ENCODE results near the gene DGCR2.
A peak's percentile ranks its signal among the peaks of the same experiment; 100 is the strongest.

DGCR2 gene

DNA sequence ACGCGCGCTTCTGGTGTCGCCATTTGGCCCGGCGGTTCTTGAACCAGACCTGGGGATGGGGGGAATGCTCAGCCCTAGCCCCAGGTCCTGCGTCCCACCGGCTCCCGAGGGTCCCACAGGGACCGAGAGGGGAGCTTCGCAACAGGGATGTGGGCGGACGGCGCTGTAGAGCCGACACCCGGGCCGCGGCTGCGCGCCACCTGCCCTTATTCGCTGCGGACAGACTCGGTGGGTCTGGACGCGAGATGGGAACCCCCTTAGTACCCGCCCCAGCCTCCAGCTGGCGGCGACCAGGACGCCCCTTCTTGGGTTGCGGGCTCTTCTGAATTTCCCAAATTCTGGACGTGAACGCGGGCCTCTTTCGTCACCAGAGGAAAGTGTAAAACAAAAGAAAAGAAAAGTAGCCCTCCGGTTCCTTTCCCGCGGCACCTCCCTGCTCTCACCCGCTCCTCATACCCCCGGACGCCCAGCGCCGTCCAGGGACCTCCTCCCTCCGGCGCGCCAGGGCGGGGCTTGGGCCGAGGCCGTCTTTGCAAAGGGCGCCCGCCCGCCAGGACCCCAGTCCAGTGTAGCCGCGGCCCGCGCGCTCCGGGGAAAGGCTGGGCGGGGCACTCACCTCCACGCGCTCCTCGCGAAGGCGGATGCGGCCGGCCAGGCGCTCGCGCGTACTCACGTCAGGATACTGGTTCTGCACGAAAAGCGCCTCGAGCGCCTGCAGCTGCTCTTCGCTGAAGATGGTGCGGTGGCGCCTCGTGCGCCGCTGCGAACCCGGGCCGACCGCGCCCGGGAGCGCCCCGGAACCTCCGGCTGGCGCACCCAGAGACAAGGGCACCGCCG is 27.1 kb upstream of the DGCR2 start:
- TF ChIP-seq TCF12 (IDR thresholded peaks at IDR 0.05; ENCODE audit: low read depth) (no peak), FOXM1 (IDR thresholded peaks at IDR 0.05; ENCODE audit: borderline replicate concordance, low read depth) (no peak), YY1 (IDR thresholded peaks at IDR 0.05; ENCODE audit: low read depth) (no peak), TAF1 (IDR thresholded peaks at IDR 0.05; ENCODE audit: low read depth) (no peak), TEAD4 (IDR thresholded peaks at IDR 0.05) (no peak)
- TF ChIP-seq, protein P1, sequence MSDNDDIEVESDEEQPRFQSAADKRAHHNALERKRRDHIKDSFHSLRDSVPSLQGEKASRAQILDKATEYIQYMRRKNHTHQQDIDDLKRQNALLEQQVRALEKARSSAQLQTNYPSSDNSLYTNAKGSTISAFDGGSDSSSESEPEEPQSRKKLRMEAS (IDR thresholded peaks at IDR 0.05): peak; percentile 46; the same call in 1 of the 2 replicates

DNA sequence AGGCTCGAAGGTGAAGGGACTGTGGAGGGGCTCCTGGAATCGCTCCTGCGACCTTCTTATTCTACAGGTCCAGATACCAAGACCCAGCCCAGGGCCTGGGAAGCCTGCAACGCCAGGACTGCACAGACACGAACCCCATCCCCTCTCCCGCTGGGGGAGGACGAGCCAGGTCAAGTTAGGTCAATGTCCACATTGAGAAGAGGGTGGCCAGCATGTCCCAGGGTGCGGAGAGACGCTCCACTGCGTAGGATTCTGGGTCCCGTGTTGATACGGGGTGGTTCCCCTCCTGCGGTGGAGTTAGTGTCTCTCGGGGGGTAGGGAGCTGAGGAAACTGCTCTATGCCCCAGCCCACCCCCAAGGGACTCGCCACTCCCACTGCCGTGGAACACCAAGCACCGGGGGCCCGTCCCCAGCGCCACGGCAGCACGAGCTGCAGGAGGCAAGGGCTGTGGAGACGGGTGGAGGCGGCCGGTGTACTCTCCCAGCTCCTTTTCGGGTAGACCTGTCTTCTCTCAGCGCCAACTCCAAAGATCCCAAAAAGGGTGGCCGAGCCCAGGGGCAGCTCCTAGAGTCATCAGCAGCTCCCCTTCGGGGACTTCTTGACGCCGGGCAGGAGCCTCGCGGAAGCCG is 26.3 kb upstream of the DGCR2 start:
- TF ChIP-seq TAF1 (IDR thresholded peaks at IDR 0.05; ENCODE audit: low read depth) (no peak), FOXM1 (IDR thresholded peaks at IDR 0.05; ENCODE audit: borderline replicate concordance, low read depth) (no peak), CREB1 (IDR thresholded peaks at IDR 0.05; ENCODE audit: low read depth) (no peak), TCF12 (IDR thresholded peaks at IDR 0.05; ENCODE audit: low read depth) (no peak), NFIC (IDR thresholded peaks at IDR 0.05) (no peak), ZBTB7A (IDR thresholded peaks at IDR 0.05; ENCODE audit: low read depth) (no peak), RAD21 (IDR thresholded peaks at IDR 0.05; ENCODE audit: low read depth) (no peak), CEBPB (IDR thresholded peaks at IDR 0.05) (no peak), TEAD4 (IDR thresholded peaks at IDR 0.05) (no peak), EP300 (IDR thresholded peaks at IDR 0.05; ENCODE audit: borderline replicate concordance) (no peak), YY1 (IDR thresholded peaks at IDR 0.05; ENCODE audit: low read depth) (no peak), EGR1 (IDR thresholded peaks at IDR 0.05) (no peak)
- TF ChIP-seq, protein P2, sequence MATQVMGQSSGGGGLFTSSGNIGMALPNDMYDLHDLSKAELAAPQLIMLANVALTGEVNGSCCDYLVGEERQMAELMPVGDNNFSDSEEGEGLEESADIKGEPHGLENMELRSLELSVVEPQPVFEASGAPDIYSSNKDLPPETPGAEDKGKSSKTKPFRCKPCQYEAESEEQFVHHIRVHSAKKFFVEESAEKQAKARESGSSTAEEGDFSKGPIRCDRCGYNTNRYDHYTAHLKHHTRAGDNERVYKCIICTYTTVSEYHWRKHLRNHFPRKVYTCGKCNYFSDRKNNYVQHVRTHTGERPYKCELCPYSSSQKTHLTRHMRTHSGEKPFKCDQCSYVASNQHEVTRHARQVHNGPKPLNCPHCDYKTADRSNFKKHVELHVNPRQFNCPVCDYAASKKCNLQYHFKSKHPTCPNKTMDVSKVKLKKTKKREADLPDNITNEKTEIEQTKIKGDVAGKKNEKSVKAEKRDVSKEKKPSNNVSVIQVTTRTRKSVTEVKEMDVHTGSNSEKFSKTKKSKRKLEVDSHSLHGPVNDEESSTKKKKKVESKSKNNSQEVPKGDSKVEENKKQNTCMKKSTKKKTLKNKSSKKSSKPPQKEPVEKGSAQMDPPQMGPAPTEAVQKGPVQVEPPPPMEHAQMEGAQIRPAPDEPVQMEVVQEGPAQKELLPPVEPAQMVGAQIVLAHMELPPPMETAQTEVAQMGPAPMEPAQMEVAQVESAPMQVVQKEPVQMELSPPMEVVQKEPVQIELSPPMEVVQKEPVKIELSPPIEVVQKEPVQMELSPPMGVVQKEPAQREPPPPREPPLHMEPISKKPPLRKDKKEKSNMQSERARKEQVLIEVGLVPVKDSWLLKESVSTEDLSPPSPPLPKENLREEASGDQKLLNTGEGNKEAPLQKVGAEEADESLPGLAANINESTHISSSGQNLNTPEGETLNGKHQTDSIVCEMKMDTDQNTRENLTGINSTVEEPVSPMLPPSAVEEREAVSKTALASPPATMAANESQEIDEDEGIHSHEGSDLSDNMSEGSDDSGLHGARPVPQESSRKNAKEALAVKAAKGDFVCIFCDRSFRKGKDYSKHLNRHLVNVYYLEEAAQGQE (IDR thresholded peaks at IDR 0.05; ENCODE audit: low read depth): no peak
- TF ChIP-seq, protein P1 (IDR thresholded peaks at IDR 0.05): no peak
- TF ChIP-seq, protein P3, sequence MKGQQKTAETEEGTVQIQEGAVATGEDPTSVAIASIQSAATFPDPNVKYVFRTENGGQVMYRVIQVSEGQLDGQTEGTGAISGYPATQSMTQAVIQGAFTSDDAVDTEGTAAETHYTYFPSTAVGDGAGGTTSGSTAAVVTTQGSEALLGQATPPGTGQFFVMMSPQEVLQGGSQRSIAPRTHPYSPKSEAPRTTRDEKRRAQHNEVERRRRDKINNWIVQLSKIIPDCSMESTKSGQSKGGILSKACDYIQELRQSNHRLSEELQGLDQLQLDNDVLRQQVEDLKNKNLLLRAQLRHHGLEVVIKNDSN (IDR thresholded peaks at IDR 0.05): no peak

DNA sequence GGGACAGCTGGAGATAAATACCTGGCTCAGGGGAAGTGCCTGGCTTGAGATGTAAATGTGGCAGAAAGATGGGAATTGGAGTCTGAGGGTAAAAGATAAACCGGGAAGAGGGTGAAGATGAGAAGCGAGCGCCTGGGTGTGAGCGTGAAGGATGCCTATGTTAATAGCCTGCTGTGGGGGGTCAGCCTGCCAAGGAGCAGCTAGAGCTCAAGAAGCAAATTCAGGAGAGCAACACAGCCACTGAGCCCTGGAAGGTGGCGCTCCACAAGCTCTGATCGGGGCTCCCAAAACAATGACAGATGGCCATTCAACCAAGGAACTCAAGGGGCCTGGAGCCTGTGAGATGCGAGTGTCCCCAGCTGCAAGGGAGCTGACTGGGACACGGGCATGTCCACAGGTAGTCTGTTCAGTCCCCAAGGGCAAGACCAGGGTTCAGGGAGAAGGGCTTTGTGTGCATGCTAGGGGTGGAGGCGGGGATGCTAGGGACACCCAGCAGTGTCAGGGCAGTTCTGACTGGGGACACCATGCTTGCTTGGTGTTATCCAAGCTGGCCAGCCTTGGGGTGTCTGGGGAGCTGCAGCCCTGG is 25.1 kb upstream of the DGCR2 start:
- TF ChIP-seq EP300 (IDR thresholded peaks at IDR 0.05; ENCODE audit: borderline replicate concordance): no peak
- TF ChIP-seq, protein P1 (IDR thresholded peaks at IDR 0.05): no peak
- TF ChIP-seq, protein P3 (IDR thresholded peaks at IDR 0.05): no peak
- TF ChIP-seq YY1 (IDR thresholded peaks at IDR 0.05; ENCODE audit: low read depth): no peak
- TF ChIP-seq ZBTB7A (IDR thresholded peaks at IDR 0.05; ENCODE audit: low read depth): no peak
- TF ChIP-seq, protein P2 (IDR thresholded peaks at IDR 0.05; ENCODE audit: low read depth): no peak
- TF ChIP-seq FOXM1 (IDR thresholded peaks at IDR 0.05; ENCODE audit: borderline replicate concordance, low read depth): no peak
- TF ChIP-seq CEBPB (IDR thresholded peaks at IDR 0.05): no peak
- TF ChIP-seq TEAD4 (IDR thresholded peaks at IDR 0.05): no peak
- TF ChIP-seq TCF12 (IDR thresholded peaks at IDR 0.05; ENCODE audit: low read depth): no peak
- no peak for TF ChIP-seq CREB1 (IDR thresholded peaks at IDR 0.05; ENCODE audit: low read depth)
- no peak for TF ChIP-seq NFIC (IDR thresholded peaks at IDR 0.05)
- TF ChIP-seq EGR1 (IDR thresholded peaks at IDR 0.05): no peak
- TF ChIP-seq RAD21 (IDR thresholded peaks at IDR 0.05; ENCODE audit: low read depth): no peak
- no peak for TF ChIP-seq TAF1 (IDR thresholded peaks at IDR 0.05; ENCODE audit: low read depth)

DNA sequence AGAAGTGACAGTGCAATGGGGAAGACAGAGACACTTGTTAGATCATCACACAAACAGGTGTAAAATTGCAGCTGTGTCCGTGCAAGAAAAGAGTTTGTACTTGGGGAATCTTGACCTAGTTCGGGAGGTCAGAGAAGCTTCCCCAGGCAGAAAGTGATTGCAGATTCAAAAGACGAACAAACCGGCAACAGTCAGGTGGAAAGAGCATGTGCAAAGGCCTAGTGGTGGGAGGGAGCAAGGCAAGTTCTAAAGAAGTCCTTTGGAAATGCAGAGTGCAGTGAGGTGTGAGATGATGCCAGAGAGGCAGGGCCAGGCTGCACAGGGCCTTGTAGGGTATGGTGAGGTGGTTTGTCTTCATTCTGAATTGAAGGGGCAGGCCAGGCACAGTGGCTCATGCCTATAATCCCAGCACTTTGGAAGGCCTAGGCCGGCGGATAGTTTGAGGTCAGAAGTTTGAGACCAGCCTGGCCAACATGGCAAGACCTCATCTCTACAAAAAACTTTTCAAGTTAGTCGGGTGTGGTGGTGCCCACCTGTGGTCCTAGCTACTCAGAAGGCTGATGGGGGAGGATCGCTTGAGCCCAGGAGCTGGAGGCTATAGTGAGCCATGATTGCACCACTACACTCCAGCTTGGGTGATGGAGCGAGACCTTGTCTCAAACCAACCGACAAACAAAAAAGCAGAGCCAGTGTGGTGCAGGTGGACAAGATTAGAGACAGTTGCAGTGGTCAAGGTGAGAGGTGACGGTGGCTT is 24.2 kb upstream of the DGCR2 start:
- TF ChIP-seq EP300 (IDR thresholded peaks at IDR 0.05; ENCODE audit: borderline replicate concordance) (no peak), TCF12 (IDR thresholded peaks at IDR 0.05; ENCODE audit: low read depth) (no peak), CREB1 (IDR thresholded peaks at IDR 0.05; ENCODE audit: low read depth) (no peak), TAF1 (IDR thresholded peaks at IDR 0.05; ENCODE audit: low read depth) (no peak), CEBPB (IDR thresholded peaks at IDR 0.05) (no peak), RAD21 (IDR thresholded peaks at IDR 0.05; ENCODE audit: low read depth) (no peak), FOXM1 (IDR thresholded peaks at IDR 0.05; ENCODE audit: borderline replicate concordance, low read depth) (no peak), YY1 (IDR thresholded peaks at IDR 0.05; ENCODE audit: low read depth) (no peak), EGR1 (IDR thresholded peaks at IDR 0.05) (no peak), NFIC (IDR thresholded peaks at IDR 0.05) (no peak), ZBTB7A (IDR thresholded peaks at IDR 0.05; ENCODE audit: low read depth) (no peak), TEAD4 (IDR thresholded peaks at IDR 0.05) (no peak)
- TF ChIP-seq, protein P3 (IDR thresholded peaks at IDR 0.05): no peak
- TF ChIP-seq, protein P2 (IDR thresholded peaks at IDR 0.05; ENCODE audit: low read depth): no peak
- TF ChIP-seq, protein P1 (IDR thresholded peaks at IDR 0.05): no peak
